IPS DF 6.9 (cell line): ENCODE data around the gene TUNAR.

Source experiments
- DNase-seq: peaks from one replicate; pipeline ENCODE4 v3.0.0-alpha.2; 2013; ENCODE audit warnings: low read depth, low spot score
- H3K27ac ChIP-seq: one replicate; pipeline ENCODE4 v1.5.1; 2013; ENCODE audit warnings: low read length, control low read depth
- H3K27me3 ChIP-seq: 2 replicates; pipeline ENCODE4 v1.6.1; 2013; ENCODE audit warnings: mild to moderate bottlenecking, low read length; ENCODE audit not compliant: control insufficient read depth, insufficient read depth
- H3K36me3 ChIP-seq: 2 replicates; pipeline ENCODE4 v1.6.1; 2013; ENCODE audit warnings: low read length; ENCODE audit not compliant: control insufficient read depth, insufficient read depth
- H3K4me1 ChIP-seq: 2 replicates; pipeline ENCODE4 v1.6.1; 2013; ENCODE audit warnings: low read length; ENCODE audit not compliant: control insufficient read depth, insufficient read depth
- H3K4me3 ChIP-seq: 2 replicates; pipeline ENCODE4 v1.5.1; 2013; ENCODE audit warnings: mild to moderate bottlenecking, low read length
- H3K9me3 ChIP-seq: 2 replicates; pipeline ENCODE4 v1.6.1; 2013; ENCODE audit warnings: low read length, inconsistent platforms; ENCODE audit not compliant: control insufficient read depth, insufficient read depth
- WGBS: extraction: QIAGEN DNeasy Blood & Tissue Kit; methylation state at CpG from one replicate; pipeline ENCODE4 v1.1.7; 2013; ENCODE audit warnings: mixed read lengths, missing lambda C conversion rate; ENCODE audit not compliant: insufficient read length, insufficient coverage; 5-methylcytosine and 5-hydroxymethylcytosine counted together

TUNAR gene

DNA sequence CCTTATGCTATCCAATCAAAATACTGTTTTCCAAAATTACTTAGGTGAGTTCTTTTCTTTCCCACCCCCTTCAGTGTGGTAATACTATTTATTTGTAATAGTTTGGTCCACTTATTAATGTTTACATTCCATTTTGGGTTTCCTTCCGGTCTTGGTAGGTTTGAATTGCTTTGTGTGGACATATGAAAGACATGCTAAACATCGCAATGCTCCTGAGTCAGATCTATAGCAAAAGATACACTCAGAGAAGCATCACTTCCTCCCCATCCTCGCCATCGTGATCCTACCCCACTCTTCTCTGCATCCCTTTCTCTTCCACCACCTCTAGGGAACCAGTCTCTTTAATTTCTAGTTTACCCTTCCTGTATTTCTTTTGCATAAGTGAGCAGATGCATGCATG, 30.0 kb downstream of the TUNAR start:
- H3K4me3 ChIP-seq, result no peak overlapping the region
- no CpG with 5 or more reads among the region's 4 CpGs for WGBS
- H3K36me3 ChIP-seq, result no peaks in the 10 kb centered on the region; the same call in 1 of the 2 replicates
- H3K4me1 ChIP-seq, result peaks cover 2% of the 10 kb centered on the region
- no peaks in the 10 kb centered on the region for H3K9me3 ChIP-seq
- DNase-seq, result no peak
- no peak overlapping the region for H3K27ac ChIP-seq
- H3K27me3 ChIP-seq, result no peaks in the 10 kb centered on the region

DNA sequence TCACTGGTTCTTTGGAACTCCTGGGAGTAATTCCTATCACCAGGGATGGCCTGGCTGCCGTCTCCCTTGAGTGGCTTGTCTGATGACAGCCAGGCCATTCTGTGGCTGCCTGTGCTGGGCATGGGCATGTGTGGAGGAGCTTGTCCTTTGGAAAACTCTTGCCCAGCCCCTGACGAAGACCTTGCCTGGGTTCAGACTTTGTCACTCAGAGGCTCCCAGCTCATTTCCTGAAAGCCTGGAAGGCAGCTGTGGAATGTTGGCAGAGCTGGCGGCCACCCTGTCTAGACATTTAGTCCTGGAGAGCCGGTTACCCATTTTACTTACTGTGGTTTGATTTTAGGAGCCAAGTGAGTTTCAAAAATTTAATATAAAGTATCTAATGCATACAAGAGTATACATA, 34.0 kb downstream of the TUNAR start:
- H3K4me3 ChIP-seq, result no peak overlapping the region
- WGBS, result no CpG with 5 or more reads among the region's 4 CpGs
- no peaks in the 10 kb centered on the region for H3K27me3 ChIP-seq

DNA sequence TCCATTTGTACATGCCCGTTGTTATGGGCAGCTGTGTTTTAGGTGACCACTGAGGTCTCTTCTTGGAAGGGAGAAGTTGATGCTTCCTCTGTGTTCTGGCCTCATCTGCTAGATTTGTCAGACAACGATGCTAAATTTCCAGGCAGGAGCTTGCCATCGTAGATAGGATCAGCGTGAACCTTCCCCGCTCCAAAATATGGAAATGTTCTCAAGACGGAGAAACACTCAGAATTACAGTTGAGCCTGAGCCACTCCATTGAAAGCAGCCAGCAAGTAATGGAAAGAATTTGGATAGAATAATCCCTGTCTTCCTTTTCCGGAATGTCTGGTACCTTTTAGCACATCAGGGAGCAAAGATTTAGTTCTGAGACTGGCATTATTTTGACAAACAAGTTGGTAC, 34.8 kb downstream of the TUNAR start:
- H3K36me3 ChIP-seq, result no peaks in the 10 kb centered on the region
- DNase-seq, result no peak
- no peak overlapping the region for H3K27ac ChIP-seq
- H3K4me1 ChIP-seq, result peaks cover 9% of the 10 kb centered on the region
- H3K9me3 ChIP-seq, result no peaks in the 10 kb centered on the region
- no peaks in the 10 kb centered on the region for H3K27me3 ChIP-seq
- no peak overlapping the region for H3K4me3 ChIP-seq
- WGBS, result no CpG with 5 or more reads among the region's 7 CpGs

More for the DNA sequence above, 34.0 kb downstream of the TUNAR start:
- Histone ChIP-seq H3K9me3 (no peaks in the 10 kb centered on the region), H3K36me3 (no peaks in the 10 kb centered on the region), H3K4me1 (peaks cover 8% of the 10 kb centered on the region), H3K27ac (no peak overlapping the region)
- DNase-seq, result no peak

DNA sequence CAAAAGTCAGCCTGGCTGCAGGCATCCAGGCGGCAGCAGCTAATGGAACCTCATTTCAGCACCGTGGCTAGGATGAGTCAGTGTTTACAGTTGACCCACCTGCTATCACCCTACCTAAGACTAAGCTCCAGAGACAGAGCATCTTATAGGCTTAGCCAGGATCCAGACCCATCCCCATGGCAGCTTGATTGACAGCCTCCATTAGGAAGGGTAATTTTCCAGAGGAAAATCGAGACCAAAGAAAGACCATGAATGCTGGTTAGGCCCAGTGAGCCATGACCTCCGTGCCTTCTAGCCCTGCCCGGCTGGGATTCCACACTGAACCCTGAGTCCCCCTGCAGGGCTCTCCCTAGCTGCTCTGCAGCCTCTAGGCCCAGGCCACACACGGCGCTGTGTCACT, 38.7 kb downstream of the TUNAR start:
- Histone ChIP-seq H3K4me3 (no peak overlapping the region), H3K4me1 (peaks cover 7% of the 10 kb centered on the region), H3K9me3 (no peaks in the 10 kb centered on the region), H3K36me3 (no peaks in the 10 kb centered on the region), H3K27me3 (no peaks in the 10 kb centered on the region), H3K27ac (no peak overlapping the region)
- no CpG with 5 or more reads among the region's 7 CpGs for WGBS
- peak; percentile 41 for DNase-seq

DNA sequence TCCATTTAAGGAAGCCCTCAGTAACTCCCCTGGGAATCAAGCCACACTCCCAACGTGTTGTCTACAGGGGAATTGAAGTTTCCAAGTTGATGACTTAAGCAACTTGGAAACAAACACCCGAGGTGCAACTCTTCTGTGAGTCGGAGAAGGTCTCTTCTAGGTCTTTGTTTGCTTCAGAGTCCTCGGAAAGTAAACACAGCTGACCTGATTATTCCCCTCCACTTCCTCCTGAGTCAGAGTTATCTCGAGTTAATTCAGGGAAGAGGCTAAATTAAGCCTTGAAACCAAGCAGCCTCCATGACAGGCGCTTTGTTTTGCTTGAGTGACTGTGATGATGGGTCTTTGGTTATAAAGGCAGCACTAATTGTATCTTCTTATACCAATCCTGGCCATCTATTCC, 41.8 kb downstream of the TUNAR start:
- DNase-seq, result no peak
- Histone ChIP-seq H3K9me3 (no peaks in the 10 kb centered on the region), H3K4me1 (peaks cover 7% of the 10 kb centered on the region), H3K36me3 (no peaks in the 10 kb centered on the region), H3K27ac (no peak overlapping the region), H3K27me3 (no peaks in the 10 kb centered on the region), H3K4me3 (no peak overlapping the region)
- WGBS, result no CpG with 5 or more reads among the region's 6 CpGs

DNA sequence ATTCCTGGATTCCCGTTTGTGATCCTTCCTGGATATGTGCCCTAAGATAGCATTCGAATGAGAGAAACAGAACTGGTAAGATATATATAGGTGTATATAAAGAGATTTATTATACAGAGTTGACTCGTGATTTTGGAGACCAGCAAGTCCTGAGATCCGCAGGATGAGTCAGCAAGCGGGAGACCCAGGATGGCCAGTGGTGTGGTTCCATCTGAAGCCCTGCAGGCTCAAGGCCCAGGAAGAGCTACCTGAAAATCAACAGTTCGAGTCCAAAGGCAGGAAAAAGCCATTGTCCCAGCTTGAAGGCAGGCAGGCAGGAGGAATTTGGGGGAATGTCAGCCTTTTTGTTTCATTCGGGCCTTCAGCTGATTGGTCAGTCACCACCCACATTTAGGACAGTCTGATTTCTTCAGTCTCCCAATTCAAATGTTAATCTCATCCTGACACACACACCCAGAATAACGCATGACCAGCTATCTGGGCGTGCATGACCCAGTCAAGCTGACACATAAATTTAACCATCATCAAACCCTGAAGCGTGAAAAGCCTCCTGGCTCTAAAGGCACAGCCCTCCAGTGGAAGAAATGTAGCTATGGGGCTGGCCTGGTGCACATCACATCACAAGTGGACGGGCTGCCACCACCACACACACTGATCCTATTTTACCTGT, 44.3 kb downstream of the TUNAR start:
- no peaks in the 10 kb centered on the region for H3K4me1 ChIP-seq
- no peak overlapping the region for H3K27ac ChIP-seq
- no peaks in the 10 kb centered on the region for H3K36me3 ChIP-seq
- no peaks in the 10 kb centered on the region for H3K9me3 ChIP-seq
- no peaks in the 10 kb centered on the region for H3K27me3 ChIP-seq
- WGBS, result 100% methylated on average over 1 of the region's 11 CpGs
- H3K4me3 ChIP-seq, result no peak overlapping the region
- no peak for DNase-seq

DNA sequence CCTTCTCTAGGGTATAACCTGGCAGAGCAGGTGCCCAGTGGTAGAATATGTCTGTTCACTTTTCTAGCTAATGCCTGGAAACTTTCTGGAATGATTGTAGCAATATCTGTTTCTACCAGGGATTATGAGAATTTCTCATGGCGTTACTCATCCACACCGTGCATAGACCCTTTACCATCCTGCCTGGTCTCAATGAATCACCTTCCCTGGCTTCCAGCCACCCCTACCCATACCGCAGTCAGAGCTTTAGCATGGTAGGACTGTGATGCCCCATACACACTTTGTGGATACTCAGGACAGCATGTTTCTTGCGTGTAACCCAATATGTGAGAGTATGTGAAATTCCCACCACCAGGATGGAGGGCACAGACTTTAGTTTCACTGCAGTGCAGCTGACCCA, 45.4 kb downstream of the TUNAR start:
- no peaks in the 10 kb centered on the region for H3K36me3 ChIP-seq
- no CpG with 5 or more reads among the region's 4 CpGs for WGBS
- DNase-seq, result no peak
- H3K27me3 ChIP-seq, result no peaks in the 10 kb centered on the region
- H3K27ac ChIP-seq, result no peak overlapping the region
- no peak overlapping the region for H3K4me3 ChIP-seq
- H3K4me1 ChIP-seq, result no peaks in the 10 kb centered on the region
- H3K9me3 ChIP-seq, result no peaks in the 10 kb centered on the region

DNA sequence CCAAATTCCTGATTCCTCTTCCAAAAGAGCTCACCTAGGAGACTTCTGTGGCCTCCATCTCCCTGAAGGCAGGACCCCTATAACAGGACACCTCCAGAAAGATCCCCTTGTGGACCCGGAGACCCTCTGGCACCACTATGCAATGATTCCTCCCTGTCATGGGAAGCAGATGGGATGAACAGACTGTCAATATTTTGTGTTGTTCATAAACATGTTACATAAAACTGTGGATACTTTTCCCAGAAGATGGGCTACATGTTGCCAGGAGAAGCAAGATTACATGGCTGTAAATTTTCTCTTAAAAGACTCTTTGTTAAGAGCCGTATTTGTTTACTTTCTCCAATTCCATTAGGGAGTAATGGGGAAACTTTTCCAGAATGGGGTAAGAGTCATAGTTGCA, 52.1 kb downstream of the TUNAR start:
- DNase-seq, result no peak
- Histone ChIP-seq H3K27ac (no peak overlapping the region), H3K36me3 (no peaks in the 10 kb centered on the region), H3K27me3 (no peaks in the 10 kb centered on the region), H3K4me1 (peaks cover 1% of the 10 kb centered on the region; the same call in 1 of the 2 replicates), H3K4me3 (no peak overlapping the region), H3K9me3 (no peaks in the 10 kb centered on the region)
- no CpG with 5 or more reads among the region's 2 CpGs for WGBS

DNA sequence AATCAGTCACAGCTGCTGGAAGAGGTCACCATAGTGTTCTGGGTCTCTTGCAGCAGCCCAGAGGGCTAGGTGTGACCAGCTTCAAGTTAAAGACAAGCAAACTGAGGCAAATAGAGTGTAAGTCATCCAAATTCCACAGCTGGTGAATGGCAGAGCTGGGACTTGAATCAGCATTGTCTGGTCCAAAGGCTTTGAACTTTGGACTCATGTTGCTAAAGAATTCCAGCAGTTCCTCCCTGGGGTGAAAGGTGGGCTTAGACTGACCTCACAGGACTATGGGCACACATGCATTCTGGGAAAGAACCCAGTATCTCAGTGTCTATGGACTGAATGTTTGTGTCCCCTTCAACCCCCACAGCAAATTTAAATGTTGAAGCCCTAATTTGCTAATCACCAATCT, 54.8 kb downstream of the TUNAR start:
- Histone ChIP-seq H3K9me3 (no peaks in the 10 kb centered on the region), H3K4me3 (no peak overlapping the region), H3K27me3 (no peaks in the 10 kb centered on the region), H3K27ac (no peak overlapping the region), H3K4me1 (peaks cover 1% of the 10 kb centered on the region), H3K36me3 (no peaks in the 10 kb centered on the region)
- DNase-seq, result no peak

DNA sequence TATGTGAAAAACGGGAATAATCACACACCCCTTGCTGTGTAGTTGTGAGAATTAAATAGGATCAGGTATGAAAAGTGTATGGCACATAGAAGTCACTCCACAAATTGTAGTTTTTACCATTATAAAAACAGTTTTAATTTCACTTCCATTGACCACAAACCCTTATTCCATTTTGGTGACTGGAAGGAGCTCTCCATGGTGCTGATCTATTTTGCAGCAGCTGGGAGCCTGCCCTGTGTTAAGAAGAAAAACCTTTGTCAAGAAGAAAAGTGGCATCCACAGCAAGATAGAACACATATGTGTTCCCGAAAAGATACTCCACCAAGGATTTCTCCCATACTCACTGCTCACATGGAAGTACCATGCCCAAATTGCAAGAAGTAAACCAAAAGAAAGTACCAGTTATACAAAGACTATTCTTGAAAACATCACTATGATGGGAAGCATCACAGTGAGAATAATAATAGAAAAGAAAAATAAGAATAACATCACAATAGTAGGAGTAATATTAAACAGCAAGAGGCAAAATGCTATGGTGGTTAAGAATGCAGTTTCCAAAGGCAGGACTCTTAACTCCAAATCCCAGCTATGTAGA, 58.7 kb downstream of the TUNAR start:
- WGBS, result no CpG with 5 or more reads among the region's 2 CpGs
- H3K9me3 ChIP-seq, result no peaks in the 10 kb centered on the region

DNA sequence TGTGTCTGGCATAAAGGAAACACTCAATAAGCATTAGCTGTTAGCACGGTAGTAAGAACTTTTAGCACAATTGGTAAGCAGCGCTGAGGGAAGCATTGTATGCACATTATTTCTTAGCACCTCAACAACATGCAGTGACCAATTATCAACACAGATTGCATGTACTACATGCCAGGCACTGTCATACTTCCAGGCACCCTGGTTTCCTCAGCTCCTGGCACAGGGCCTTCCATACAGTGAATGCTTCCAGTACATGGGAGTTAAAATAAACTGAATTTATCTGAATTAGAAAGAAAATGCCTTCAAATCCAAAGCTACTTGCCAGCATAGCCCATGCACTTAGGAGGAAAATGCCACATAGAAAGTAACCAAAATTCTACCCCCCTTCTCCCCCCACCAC, 59.4 kb downstream of the TUNAR start:
- H3K36me3 ChIP-seq, result no peaks in the 10 kb centered on the region
- no peak overlapping the region for H3K4me3 ChIP-seq
- no peaks in the 10 kb centered on the region for H3K27me3 ChIP-seq
- peaks cover 1% of the 10 kb centered on the region; the same call in 1 of the 2 replicates for H3K4me1 ChIP-seq
- H3K9me3 ChIP-seq, result no peaks in the 10 kb centered on the region
- no CpG with 5 or more reads among the region's 2 CpGs for WGBS
- no peak for DNase-seq
- no peak overlapping the region for H3K27ac ChIP-seq

More for the DNA sequence above, 58.7 kb downstream of the TUNAR start:
- Histone ChIP-seq H3K27ac (no peak overlapping the region), H3K36me3 (no peaks in the 10 kb centered on the region), H3K27me3 (no peaks in the 10 kb centered on the region), H3K4me3 (no peak overlapping the region), H3K4me1 (peaks cover 1% of the 10 kb centered on the region; the same call in 1 of the 2 replicates)
- no peak for DNase-seq
